HG02870 (cell line): ENCODE results near the gene ARHGAP6.
"Not testable (repeated sequence)": the region's sequence is repeated elsewhere in the genome, so short reads cannot be mapped to it uniquely, and the experiment has no call there.

Source experiments
- ATAC-seq: cut with Tn5 transposase; IDR thresholded peaks from one replicate; pipeline ENCODE4 v1.9.1; 2021; ENCODE audit warnings: mild to moderate bottlenecking, moderate library complexity; ENCODE audit not compliant: unreplicated experiment

ARHGAP6 gene

DNA sequence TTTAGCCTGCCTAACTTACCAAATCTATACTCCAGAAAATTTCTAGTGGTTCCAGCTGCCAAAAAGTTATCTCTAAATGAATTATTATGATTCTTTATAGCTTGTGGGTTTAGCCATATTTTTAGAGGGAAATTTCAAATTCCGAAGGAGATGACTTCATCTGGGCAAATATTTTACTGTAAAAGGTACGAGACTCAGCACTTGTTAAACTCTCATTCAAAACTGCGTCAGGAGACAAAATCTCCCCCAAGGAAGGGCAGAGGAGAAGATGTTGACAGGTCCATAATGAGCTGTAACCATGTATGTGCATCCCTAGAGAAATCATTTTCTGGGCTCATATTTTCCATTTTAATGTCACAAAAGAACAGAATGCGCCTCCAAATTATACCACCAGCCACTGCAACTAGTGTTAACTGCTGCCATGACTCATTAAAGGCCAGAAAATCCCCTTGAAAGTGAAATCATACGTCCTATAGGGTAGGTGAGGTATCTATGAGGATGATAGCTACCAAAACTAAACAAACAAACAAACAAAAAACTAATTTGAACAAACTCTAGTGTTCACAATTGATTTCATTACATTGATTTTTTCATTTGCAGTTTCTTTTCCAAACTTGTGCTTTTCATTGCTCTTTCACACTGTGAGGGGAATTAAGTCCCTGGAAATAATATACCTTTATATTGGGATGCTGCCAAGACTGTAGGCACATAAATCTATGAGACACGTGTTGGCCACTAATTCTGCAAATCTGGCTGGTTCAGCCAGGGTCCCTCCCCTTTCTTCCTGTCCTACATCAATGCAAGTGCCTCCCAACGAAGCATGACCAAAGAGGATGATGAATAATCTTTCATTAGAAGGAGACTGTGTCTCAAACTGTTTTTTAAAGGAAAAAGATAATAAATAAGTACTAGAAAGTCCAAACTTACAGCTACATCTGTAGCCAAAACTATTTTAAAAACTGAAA is 85.8 kb downstream of the ARHGAP6 start:
- no peak for ATAC-seq

DNA sequence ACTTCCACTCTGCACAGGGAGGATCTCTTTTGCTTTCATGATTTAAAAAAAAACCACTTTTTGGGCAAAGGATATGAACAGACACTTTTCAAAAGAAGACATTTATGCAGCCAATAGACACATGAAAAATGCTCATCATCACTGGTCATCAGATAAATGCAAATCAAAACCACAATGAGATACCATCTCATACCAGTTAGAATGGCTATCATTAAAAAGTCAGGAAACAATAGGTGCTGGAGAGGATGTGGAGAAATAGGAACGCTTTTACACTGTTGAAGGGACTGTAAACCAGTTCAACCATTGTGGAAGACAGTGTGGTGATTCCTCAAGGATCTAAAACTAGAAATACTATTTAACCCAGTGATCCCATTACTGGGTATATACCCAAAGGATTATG is 87.4 kb downstream of the ARHGAP6 start:
- not testable (repeated sequence) for ATAC-seq

DNA sequence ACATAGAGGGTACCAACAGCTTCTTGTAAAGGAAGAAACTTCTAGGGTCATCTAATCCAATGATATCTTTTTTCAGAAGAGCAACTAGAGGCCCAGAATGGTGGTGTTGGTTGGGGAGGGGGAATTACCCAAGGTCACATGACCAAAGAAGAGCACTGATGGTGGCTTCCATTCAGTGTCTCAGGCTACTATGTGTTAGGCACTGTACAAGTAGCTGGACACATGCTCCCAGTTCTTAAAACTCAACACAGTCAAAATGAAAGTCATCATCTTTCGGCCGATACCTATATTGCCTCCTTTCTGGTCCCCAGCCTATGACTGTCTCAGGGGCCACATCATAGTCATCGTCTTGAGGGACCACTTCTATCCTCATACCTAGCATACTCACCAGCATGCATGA is 88.1 kb downstream of the ARHGAP6 start:
- ATAC-seq = no peak

DNA sequence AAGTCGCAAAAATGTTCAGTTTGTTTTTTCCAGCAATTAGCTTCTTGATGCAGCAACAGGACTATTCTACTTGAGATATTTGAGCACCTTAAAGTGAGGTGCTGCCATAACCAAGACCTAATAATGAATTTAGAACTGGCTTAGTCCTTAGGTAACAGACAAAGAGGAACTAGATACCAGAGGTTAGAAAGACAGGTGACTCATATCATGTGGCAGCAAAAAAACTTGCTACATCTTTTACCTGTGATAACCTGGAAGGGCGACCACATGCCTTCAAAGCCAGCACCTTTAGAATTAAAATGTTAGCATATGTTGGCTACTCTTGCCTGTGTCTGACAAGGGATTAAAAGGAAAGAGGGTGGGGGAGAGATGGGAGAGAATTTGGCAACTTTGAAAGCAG is 90.4 kb downstream of the ARHGAP6 start:
- no peak for ATAC-seq

DNA sequence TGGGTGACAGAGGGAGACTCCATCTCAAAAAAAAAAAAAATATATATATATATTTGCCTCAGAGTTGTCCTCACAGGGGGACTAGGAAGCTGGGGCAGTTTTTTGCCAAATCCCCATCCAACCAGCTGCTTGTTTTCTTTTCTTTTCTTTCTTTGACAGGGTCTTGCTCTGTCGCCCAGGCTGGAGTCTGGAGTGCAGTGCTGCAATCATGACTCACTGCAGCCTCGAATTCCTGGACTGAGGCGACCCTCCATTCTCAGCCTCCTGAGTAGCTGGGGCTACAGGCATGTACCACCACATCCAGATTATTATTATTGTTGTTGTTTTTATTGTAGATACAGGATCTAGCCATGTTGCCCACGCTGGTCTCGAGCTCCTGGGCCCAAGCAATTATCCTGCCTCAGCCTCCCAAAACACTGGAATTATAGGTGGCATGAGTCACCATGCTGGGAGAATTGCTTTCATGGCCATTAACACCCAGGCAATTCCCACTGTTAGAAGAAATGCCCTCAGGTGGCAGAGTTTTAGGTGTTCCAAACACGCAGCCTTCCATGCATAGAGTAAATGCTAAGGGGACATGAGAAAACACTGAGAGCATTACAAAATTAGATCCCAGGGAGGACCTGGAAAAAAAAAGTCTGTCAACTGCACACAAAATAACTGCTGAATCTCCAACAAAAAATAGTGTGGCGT is 98.0 kb downstream of the ARHGAP6 start:
- ATAC-seq = no peak

DNA sequence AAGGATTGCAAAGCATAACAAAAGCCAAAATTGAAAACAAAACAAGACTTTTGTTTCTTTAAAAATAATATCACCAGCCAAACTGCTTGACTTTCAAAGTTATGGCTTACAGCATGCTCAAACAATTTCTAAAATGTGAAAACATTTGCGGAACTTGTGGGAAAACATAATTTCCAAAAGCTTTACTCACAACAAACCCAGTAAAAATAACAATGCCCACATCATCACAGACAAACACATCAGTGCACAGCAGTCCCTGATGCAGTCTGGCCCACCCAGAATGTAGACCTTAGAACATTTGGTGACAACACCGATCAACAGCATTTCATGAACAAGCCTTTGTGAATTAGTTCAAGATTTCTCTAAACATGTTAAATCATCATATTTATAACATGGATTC is 98.9 kb downstream of the ARHGAP6 start:
- ATAC-seq = no peak

DNA sequence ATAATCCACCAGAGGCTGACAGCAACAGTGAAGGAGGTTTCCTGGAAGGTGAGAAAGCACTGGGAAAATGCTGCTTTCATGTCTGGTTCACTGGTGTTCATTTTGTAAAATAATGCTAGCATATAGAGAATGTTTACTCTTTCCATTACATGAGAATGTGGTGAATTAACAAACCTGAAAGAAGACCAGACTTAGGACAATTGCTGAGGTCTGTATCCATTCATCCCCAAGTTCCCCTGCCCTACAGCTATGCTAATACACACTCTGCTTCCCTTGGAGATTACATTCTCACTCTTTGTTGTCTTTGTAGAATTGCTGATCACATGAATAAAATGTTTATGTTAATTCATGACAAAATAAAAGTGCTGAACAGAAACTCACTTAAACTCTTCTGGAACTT is 99.5 kb downstream of the ARHGAP6 start:
- ATAC-seq = no peak

DNA sequence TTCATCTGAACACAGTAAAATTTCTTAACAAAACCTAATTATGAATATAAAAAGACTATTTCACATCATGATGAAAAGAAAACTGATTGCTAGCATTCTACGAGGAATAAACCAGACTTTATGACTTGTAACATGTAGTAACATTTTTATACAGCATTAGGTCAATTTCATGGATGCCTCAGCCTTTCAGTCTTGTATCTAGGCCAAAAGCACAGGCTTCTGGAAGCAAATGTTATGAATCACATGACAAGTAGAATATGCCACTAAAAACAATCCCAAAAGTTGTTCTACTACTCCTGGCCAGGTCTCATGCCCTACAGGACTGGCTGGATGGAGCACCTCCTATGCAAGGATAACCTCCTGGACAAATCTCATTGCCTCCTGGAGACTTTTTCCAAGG is 101.2 kb downstream of the ARHGAP6 start:
- ATAC-seq = no peak

GRCh38 chrX:11562570-11562969 is 103.2 kb downstream of the ARHGAP6 start:
- no peak for ATAC-seq

- ATAC-seq = peak; percentile 55
These were observed 106.7 kb downstream of the ARHGAP6 start for GRCh38 chrX:11558972-11559371.

DNA sequence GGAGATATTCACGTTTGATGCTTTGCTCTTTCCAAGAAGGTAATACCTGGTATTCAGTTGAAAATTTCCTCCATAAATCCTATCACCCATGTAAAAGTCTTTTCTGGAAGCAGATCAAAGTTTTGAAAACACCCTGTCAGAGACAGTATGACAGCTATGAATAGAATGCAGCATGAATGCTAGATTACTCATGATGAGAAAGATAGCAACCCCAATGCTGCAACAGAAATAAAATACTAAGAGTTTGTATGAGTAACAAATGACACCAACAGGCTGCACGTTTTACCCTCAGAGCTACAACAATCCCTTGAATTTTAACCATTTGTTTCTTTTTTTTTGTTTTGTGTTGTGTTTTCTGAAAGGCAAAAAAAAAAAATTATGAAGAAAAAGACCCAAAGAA is 108.6 kb downstream of the ARHGAP6 start:
- no peak for ATAC-seq

DNA sequence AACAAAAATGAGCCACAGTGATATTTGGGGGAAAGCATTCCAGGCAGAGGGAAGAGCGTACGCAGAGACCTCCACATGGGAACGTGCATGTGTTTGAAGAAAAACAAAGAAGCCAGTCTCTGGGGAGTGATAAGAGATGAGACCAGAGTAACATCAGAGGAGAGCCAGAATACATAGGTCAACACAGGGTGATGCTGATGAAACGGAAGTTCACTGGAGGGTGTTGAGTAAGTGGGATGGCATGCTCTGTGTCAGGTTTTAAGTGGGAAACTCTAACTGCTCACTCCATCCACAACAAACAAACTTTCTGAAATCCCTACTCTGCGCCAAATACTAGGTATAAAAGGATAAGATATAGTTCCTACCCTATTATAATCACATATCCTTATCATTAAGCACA is 110.0 kb downstream of the ARHGAP6 start:
- no peak for ATAC-seq

DNA sequence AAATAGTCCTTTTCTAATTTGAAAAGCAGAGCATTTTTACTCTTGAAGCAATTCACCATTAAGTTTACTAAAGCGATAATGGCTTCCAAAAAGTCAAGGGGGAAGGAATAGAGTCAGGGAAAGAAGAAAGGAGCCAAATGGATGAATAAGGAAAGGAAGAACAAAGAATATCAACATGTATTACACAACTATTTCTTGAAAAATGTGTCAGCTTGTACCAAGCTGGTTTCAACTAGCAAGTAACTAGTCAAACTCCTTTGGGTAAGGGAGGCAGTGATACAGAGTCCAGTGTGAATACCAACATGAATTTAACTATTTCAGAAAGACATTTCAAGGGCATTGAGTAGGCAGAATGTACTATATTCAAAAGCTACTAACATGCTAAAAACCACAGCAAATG is 112.1 kb downstream of the ARHGAP6 start:
- ATAC-seq = no peak

DNA sequence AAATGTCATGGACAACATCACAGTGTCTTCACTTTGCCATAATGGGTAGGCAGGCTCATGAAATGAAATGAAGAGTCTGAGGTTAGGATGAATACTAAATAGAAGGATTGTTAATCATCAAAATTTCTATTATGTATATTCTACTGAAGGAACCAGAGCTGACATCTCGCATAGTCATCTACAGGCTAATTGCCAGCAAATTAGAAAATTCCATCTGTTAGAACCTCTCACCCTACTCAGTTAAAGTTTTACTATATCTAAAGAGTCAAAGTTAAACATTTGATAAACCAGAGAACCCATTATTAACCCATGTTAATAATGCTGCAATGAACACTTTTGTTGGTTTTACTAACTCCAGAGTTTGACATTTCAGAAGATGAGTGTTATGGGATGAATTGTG is 114.6 kb downstream of the ARHGAP6 start:
- ATAC-seq = no peak

DNA sequence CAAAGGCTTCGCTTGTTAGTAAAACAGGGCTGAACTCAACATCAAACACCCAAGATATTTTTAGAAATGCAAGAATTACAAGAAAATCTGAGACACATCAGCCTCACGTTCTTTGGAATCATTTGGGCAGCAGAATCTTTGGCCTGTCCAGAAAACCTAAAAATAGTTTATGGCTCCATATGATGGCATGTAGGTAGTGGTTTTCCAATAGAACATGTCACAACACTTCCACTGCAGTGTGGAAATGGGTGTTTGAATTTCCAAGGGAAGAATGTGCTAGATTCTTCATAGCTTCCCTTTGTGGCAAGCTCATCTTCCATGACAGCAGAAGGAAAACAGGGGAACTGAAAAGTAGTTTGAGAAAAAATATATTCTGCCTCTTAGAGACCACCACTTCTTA is 118.8 kb downstream of the ARHGAP6 start:
- ATAC-seq = no peak

- no peak for ATAC-seq
These were observed 122.5 kb downstream of the ARHGAP6 start for GRCh38 chrX:11543249-11543648.

DNA sequence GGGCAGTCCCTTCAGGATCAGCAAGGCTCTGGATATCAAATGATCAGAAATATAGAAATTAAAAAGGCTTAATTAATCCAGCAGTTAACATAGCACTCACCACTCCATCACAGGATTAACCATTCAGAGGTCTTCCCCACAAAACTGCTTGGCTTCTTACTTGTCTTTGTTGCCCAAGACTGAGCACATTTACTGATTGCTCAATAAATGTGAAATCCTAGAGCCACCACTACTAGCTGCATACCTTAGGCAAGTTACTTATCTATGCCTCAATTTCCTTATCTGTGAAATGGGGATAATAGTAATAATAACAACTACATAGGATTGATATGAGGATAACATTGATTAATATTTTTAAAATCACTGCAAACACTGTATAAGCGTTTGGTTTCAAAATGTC is 124.2 kb downstream of the ARHGAP6 start:
- no peak for ATAC-seq

DNA sequence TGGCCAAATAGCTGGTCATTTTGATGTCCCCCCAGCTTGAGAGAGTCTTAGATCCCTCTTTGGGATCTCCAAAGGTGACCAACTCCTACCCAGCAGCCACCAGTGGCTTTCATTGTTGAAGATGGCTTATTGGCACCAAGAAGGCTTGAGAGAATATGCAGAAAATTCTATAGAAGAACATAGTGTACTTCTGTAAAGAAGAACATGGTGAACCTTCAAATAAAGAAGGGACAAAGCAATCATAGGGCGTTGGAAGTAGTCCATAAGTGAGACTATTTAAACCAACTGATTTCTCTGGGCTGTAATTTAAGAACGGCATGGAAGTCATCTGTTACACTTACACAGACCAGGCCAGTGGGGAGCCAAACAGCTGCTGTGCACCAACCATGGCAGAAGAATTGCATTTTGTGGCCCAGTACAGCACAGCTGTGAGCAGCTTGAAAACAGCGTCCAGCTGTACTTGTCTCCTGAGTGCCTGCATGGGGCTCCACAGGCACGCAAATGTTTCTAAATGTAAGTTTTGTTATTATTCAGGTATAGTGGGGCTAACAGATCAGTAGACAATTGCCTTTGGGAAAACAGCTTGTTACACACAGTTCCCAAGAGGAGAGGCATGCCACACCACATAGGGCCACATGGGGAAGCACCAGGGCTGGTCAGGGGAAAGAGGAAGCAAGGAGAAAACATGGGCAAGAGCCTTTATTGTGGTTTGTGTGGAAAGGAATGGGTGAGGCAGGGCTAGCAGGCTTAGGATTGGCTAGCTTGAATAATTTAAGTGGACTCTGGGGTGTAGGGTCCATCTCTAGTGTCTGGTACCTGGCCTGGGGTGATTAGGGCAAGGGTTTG is 125.0 kb downstream of the ARHGAP6 start:
- ATAC-seq = peak; percentile 86

GRCh38 chrX:11537141-11537540 is 128.6 kb downstream of the ARHGAP6 start:
- ATAC-seq = no peak

GRCh38 chrX:11535156-11535919 is 130.4 kb downstream of the ARHGAP6 start:
- no peak for ATAC-seq
